NB4 (cell line): ENCODE results near the gene MED15.
"Not testable (repeated sequence)": the region's sequence is repeated elsewhere in the genome, so short reads cannot be mapped to it uniquely, and the experiment has no call there.

Source experiments
- CTCF ChIP-seq: IDR thresholded peaks from one replicate; pipeline ENCODE4 v1.5.1; 2012; ENCODE audit warnings: low read depth, low read length
- POLR2A ChIP-seq: IDR thresholded peaks from 2 replicates; pipeline ENCODE4 v1.6.1; 2011; ENCODE audit warnings: mild to moderate bottlenecking; ENCODE audit not compliant: insufficient read length; ENCODE audit errors: extremely low read depth

GRCh38 chr22:20594038-20594437, 86.6 kb downstream of the MED15 start:
- not testable (repeated sequence) for TF ChIP-seq POLR2A, CTCF
